Hematopoietic multipotent progenitor cell (in vitro differentiated cells): Measurements from ENCODE around the gene SOS1. TPM values are rescaled to one million over a fixed set of nuclear protein-coding genes. Genes with fewer than 3 reads are reported as not detected.

Experiments
- DNase-seq, 3 donors: peaks; one replicate each; pipeline ENCODE4 v3.0.0-alpha.2; 2011 to 2015; ENCODE audit warnings: low read depth in 2 of 3, low spot score in 2 of 3
- total RNA-seq: library from RNA; depleted of rRNA; stranded (reverse); fragments of >200 nt; gene quantifications from one replicate; pipeline ENCODE4 v1.2.3, GENCODE V29; 2012

Gene SOS1
- total RNA-seq, 1 donor: 8.6 TPM

- DNase-seq: no peak
These were observed 81.8 kb downstream of the SOS1 start for GRCh38 chr2:39039072-39039471.

- DNase-seq: no peak
These were observed 86.9 kb downstream of the SOS1 start for GRCh38 chr2:39033980-39034379.

GRCh38 chr2:39027421-39027820, 93.4 kb downstream of the SOS1 start:
- no peak for DNase-seq

GRCh38 chr2:39024833-39025232, 96.0 kb downstream of the SOS1 start:
- no peak for DNase-seq

- DNase-seq: no peak
These were observed 97.2 kb downstream of the SOS1 start for GRCh38 chr2:39023649-39024048.

GRCh38 chr2:39022642-39023235, 98.1 kb downstream of the SOS1 start:
- no peak for DNase-seq

GRCh38 chr2:39020383-39020782, 100.5 kb downstream of the SOS1 start:
- DNase-seq: no peak

- no peak for DNase-seq
These were observed 102.2 kb downstream of the SOS1 start for GRCh38 chr2:39018638-39019037.

- DNase-seq: no peak
These were observed 103.5 kb downstream of the SOS1 start for GRCh38 chr2:39017334-39017733.

- DNase-seq: no peak
These were observed 105.4 kb downstream of the SOS1 start for GRCh38 chr2:39015424-39015823.

- DNase-seq: no peak
These were observed 107.0 kb downstream of the SOS1 start for GRCh38 chr2:39013871-39014270.

GRCh38 chr2:39008665-39009064, 112.2 kb downstream of the SOS1 start:
- DNase-seq: no peak

GRCh38 chr2:39007875-39008504, 112.9 kb downstream of the SOS1 start:
- DNase-seq: no peak

- no peak for DNase-seq
These were observed 120.3 kb downstream of the SOS1 start for GRCh38 chr2:39000552-39000951.

- DNase-seq: peak in 2 of 3 donors; percentile 24 to 59
These were observed 123.1 kb downstream of the SOS1 start for GRCh38 chr2:38997781-38998180.

- DNase-seq: no peak
These were observed 129.0 kb downstream of the SOS1 start for GRCh38 chr2:38991899-38992298.

GRCh38 chr2:38988716-38989115, 132.1 kb downstream of the SOS1 start:
- DNase-seq: no peak

- no peak for DNase-seq
These were observed 138.4 kb downstream of the SOS1 start for GRCh38 chr2:38982498-38982897.

- no peak for DNase-seq
These were observed 139.0 kb downstream of the SOS1 start for GRCh38 chr2:38981670-38982357.

- DNase-seq: no peak
These were observed 139.7 kb downstream of the SOS1 start for GRCh38 chr2:38981003-38981669.

GRCh38 chr2:38978908-38979307, 141.9 kb downstream of the SOS1 start:
- DNase-seq: no peak
